ENCODE data around the gene KREMEN1. TPM values are rescaled to one million over a fixed set of nuclear protein-coding genes. Genes with fewer than 3 reads are reported as not detected.

The KREMEN1 gene
- total and polyA plus RNA-seq, 2 of the 4 experiments (the other 2 are of a cell fraction), result 2.9 to 4.6 TPM

DNA sequence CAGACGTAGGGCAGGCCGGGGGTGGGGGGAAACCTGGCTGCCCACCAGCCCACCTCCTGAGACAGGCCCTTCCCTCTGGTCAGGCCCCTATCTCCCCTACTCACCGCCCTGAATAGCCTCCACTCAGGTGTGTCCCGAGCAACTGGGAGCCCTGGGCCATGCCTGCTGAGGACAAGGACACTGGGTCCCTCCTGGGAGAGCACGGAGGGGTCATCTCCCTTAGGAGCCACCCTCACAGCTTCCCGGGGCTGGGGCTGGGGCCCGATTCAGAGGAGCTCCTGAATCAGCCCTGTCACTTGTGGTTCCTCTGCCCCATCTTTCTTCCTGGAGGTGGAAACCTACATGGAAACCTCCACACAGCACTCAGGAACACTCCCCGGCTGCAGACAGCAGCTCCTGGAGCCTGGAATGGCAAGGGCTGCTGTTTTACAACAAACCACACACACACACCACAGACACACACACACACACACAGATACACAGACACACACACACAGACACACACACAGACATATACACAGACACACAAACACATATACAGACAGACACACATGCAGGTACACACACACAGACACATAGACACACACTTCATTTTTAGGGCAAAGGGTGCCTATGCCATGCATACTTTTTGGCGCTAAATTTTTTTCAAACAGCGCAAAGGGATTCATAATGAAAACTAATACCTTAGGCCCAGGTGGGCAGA, 123.3 kb downstream of the KREMEN1 start:
- Histone ChIP-seq H4K8ac (ENCODE audit: low read depth in 2 of 2, low read length in 2 of 2) (no peak overlapping the region), H3K4me2 (ENCODE audit: low read depth, low read length) (no peak overlapping the region), H2AK5ac (ENCODE audit: low read depth, low read length) (no peak overlapping the region), H2AK9ac (replicated peaks; ENCODE audit: low read depth, low read length, poor library complexity) (no peak overlapping the region), H3K18ac (ENCODE audit: low read depth, low read length) (no peak overlapping the region), H3K9me1 (ENCODE audit: insufficient read depth, low read length) (peaks cover 2% of the 10 kb centered on the region; the same call in 1 of the 2 replicates), H4K20me1 (ENCODE audit: insufficient read depth, low read length) (no peaks in the 10 kb centered on the region), H3K4ac (ENCODE audit: low read depth, low read length) (no peak overlapping the region), H3K4me1 (ENCODE audit: control insufficient read depth, insufficient read depth, low read length) (no peaks in the 10 kb centered on the region), H3K79me1 (ENCODE audit: low read depth in 1 of 2, low read length in 2 of 2) (no peaks in the 10 kb centered on the region), H3K27ac (ENCODE audit: insufficient read depth, low read length) (no peak overlapping the region), H4K5ac (ENCODE audit: low read depth, low read length) (no peak overlapping the region), H3K23ac (ENCODE audit: low read depth, low read length) (no peak overlapping the region), H2BK15ac (ENCODE audit: low read depth, low read length) (no peak overlapping the region), H2BK120ac (ENCODE audit: low read depth, low read length) (no peak overlapping the region), H3K14ac (replicated peaks; ENCODE audit: low read depth, low read length) (no peak overlapping the region), H3K9me3 (ENCODE audit: control insufficient read depth, insufficient read depth, low read length) (no peaks in the 10 kb centered on the region), H2AFZ (replicated peaks; ENCODE audit: low read length, poor library complexity) (peak overlapping the region; percentile 14), H3K4me3 (ENCODE audit: insufficient read depth, low read depth, low read length) (no peak overlapping the region), H3K36me3 (ENCODE audit: control insufficient read depth, insufficient read depth, low read length) (no peaks in the 10 kb centered on the region), H3K27me3 (ENCODE audit: control insufficient read depth, insufficient read depth, low read length) (peaks cover 2% of the 10 kb centered on the region; the same call in 1 of the 2 replicates), H4K91ac (ENCODE audit: insufficient read depth, low read depth, low read length) (no peak overlapping the region), H2BK20ac (ENCODE audit: low read depth, low read length) (no peak overlapping the region), H2BK5ac (ENCODE audit: low read depth, low read length, poor library complexity, severe bottlenecking) (no peak overlapping the region), H3K9ac (ENCODE audit: low read depth, low read length) (no peak overlapping the region), H3K56ac (ENCODE audit: extremely low read depth, insufficient read depth, low read length) (no peak overlapping the region)
- no peak for ATAC-seq (ENCODE audit: low read depth)
- ChIA-PET POLR2A (ENCODE audit: unreplicated experiment) (no interaction called here), CTCF (no interaction called here)
- dilution Hi-C loops (cut with HindIII; ENCODE audit: low sequenced_read_pairs, unreplicated experiment) (no loop called here), intact Hi-C loops (cut with micrococcal nuclease) (no loop called here), in situ Hi-C loops (cut with MboI; ENCODE audit: low sequenced_read_pairs) (no loop called here)
- 60% methylated on average over 5 of the region's 10 CpGs; no CpG with 5 or more reads in 1 of the 2 experiments for WGBS, 2 experiments (ENCODE audit: extremely low coverage in 2 of 2, insufficient read length in 1 of 2)
- no peak for TF ChIP-seq CEBPB (IDR thresholded peaks at IDR 0.05; ENCODE audit: low read depth, low read length)
- no peak for TF ChIP-seq MXI1 (IDR thresholded peaks at IDR 0.05; ENCODE audit: borderline replicate concordance, low read depth, low read length)
- TF ChIP-seq, protein P1, sequence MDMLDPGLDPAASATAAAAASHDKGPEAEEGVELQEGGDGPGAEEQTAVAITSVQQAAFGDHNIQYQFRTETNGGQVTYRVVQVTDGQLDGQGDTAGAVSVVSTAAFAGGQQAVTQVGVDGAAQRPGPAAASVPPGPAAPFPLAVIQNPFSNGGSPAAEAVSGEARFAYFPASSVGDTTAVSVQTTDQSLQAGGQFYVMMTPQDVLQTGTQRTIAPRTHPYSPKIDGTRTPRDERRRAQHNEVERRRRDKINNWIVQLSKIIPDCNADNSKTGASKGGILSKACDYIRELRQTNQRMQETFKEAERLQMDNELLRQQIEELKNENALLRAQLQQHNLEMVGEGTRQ (IDR thresholded peaks at IDR 0.05; ENCODE audit: low read depth, low read length), result no peak
- no peak for TF ChIP-seq RCOR1 (IDR thresholded peaks at IDR 0.05; ENCODE audit: insufficient replicate concordance, low read length)
- TF ChIP-seq POLR2A (IDR thresholded peaks at IDR 0.05; ENCODE audit: low read depth, low read length), result no peak
- TF ChIP-seq FOS (IDR thresholded peaks at IDR 0.05; ENCODE audit: low read depth, low read length), result no peak
- TF ChIP-seq, protein P2, sequence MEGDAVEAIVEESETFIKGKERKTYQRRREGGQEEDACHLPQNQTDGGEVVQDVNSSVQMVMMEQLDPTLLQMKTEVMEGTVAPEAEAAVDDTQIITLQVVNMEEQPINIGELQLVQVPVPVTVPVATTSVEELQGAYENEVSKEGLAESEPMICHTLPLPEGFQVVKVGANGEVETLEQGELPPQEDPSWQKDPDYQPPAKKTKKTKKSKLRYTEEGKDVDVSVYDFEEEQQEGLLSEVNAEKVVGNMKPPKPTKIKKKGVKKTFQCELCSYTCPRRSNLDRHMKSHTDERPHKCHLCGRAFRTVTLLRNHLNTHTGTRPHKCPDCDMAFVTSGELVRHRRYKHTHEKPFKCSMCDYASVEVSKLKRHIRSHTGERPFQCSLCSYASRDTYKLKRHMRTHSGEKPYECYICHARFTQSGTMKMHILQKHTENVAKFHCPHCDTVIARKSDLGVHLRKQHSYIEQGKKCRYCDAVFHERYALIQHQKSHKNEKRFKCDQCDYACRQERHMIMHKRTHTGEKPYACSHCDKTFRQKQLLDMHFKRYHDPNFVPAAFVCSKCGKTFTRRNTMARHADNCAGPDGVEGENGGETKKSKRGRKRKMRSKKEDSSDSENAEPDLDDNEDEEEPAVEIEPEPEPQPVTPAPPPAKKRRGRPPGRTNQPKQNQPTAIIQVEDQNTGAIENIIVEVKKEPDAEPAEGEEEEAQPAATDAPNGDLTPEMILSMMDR (conservative IDR thresholded peaks at IDR 0.05; ENCODE audit: low read depth, low read length), result no peak
- TF ChIP-seq, protein P3, sequence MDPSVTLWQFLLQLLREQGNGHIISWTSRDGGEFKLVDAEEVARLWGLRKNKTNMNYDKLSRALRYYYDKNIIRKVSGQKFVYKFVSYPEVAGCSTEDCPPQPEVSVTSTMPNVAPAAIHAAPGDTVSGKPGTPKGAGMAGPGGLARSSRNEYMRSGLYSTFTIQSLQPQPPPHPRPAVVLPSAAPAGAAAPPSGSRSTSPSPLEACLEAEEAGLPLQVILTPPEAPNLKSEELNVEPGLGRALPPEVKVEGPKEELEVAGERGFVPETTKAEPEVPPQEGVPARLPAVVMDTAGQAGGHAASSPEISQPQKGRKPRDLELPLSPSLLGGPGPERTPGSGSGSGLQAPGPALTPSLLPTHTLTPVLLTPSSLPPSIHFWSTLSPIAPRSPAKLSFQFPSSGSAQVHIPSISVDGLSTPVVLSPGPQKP (IDR thresholded peaks at IDR 0.05; ENCODE audit: borderline replicate concordance, low read depth, low read length), result no peak
- no peak for TF ChIP-seq RFX5 (IDR thresholded peaks at IDR 0.05; ENCODE audit: low read depth, low read length)
- no peak for TF ChIP-seq MAFK (IDR thresholded peaks at IDR 0.05; ENCODE audit: low read depth, low read length)
- TF ChIP-seq CHD1 (IDR thresholded peaks at IDR 0.05; ENCODE audit: low read depth, low read length), result no peak
- no peak for TF ChIP-seq BHLHE40 (IDR thresholded peaks at IDR 0.05; ENCODE audit: low read depth, low read length)
- no peak for TF ChIP-seq MAZ (IDR thresholded peaks at IDR 0.05; ENCODE audit: borderline replicate concordance, low read depth, low read length)
- DNase-seq, result no peak
- BruUV-seq (replicated peaks), result no TSS peak
